H1 (cell line): ENCODE results near the gene AANAT. TPM values are rescaled to one million over a fixed set of nuclear protein-coding genes. Genes with fewer than 3 reads are reported as not detected.
A peak's percentile ranks its signal among the peaks of the same experiment; 100 is the strongest.

Experiments used
- CTCF ChIA-PET: fragments of 300-600 bp; sonication (Branson Sonifier 250); formaldehyde crosslinking; loops from one replicate; lab custom pipeline; 2021; ENCODE audit not compliant: partially characterized antibody; lab: Charles Lee
- POLR2A ChIA-PET: fragments of 300-600 bp; sonication (Branson Sonifier 250); formaldehyde crosslinking; loops from one replicate; lab custom pipeline; 2021; ENCODE audit warnings: inconsistent platforms; ENCODE audit not compliant: partially characterized antibody; lab: Charles Lee
- DNase-seq, 2 experiments: peaks; one replicate each; pipeline versions ENCODE4 v3.0.0 to v3.0.0-alpha.2; 2010 to 2022; ENCODE audit warnings: low spot score in 2 of 2, low read depth in 1 of 2, mixed read lengths in 1 of 2
- FAIRE-seq: peaks from 2 replicates; lab custom pipeline; 2011; peaks lifted over from hg19 to GRCh38; lab: Jason Lieb, UNC
- H2AFZ ChIP-seq: 2 replicates; pipeline ENCODE4 v1.8.1; 2012; ENCODE audit warnings: low read length, inconsistent platforms
- H2AK5ac ChIP-seq: 2 replicates; pipeline ENCODE4 v1.6.1; 2013; ENCODE audit warnings: low read depth, low read length
- H2BK120ac ChIP-seq: replicated peaks from 2 replicates; pipeline ENCODE3; 2013; ENCODE audit warnings: low read depth, low read length, inconsistent platforms
- H2BK12ac ChIP-seq: 2 replicates; pipeline ENCODE4 v1.6.1; 2013; ENCODE audit warnings: low read depth, low read length
- H2BK15ac ChIP-seq: 2 replicates; pipeline ENCODE4 v1.6.1; 2013; ENCODE audit warnings: low read length
- H2BK20ac ChIP-seq: 2 replicates; pipeline ENCODE4 v1.6.1; 2013; ENCODE audit warnings: low read length
- H2BK5ac ChIP-seq: 2 replicates; pipeline ENCODE4 v1.6.1; 2013; ENCODE audit warnings: low read depth, low read length
- H3K14ac ChIP-seq: 2 replicates; pipeline ENCODE4 v1.6.1; 2013; ENCODE audit warnings: inconsistent platforms; ENCODE audit not compliant: insufficient read length
- H3K18ac ChIP-seq: 2 replicates; pipeline ENCODE4 v1.6.1; 2013; ENCODE audit warnings: low read length; ENCODE audit errors: extremely low read depth
- H3K23ac ChIP-seq: 2 replicates; pipeline ENCODE4 v1.6.1; 2013; ENCODE audit warnings: inconsistent platforms; ENCODE audit not compliant: insufficient read length
- H3K23me2 ChIP-seq: 2 replicates; pipeline ENCODE4 v1.6.1; 2013; ENCODE audit warnings: low read depth, low read length
- H3K27ac ChIP-seq: 2 replicates; pipeline ENCODE4 v1.6.1; 2011; ENCODE audit warnings: low read depth, low read length, inconsistent platforms
- H3K27me3 ChIP-seq, 4 experiments: replicated peaks in 1 of 4; 1 replicate in 1 of 4; 2 replicates in 3 of 4; pipeline versions ENCODE4 v1.6.1 to v1.8.1; 2011 to 2013; ENCODE audit warnings: low read length in 3 of 4, mild to moderate bottlenecking in 3 of 4, inconsistent platforms in 2 of 4, mixed read lengths in 2 of 4, moderate library complexity in 1 of 4; ENCODE audit not compliant: control insufficient read depth in 3 of 4, insufficient read depth in 3 of 4; ENCODE audit errors: extremely low read depth in 1 of 4
- H3K36me3 ChIP-seq, 4 experiments: 2 replicates each; pipeline versions ENCODE4 v1.6.1 to v1.8.1; 2011 to 2013; ENCODE audit warnings: mild to moderate bottlenecking in 4 of 4, low read length in 3 of 4, moderate library complexity in 2 of 4, control low read depth in 1 of 4, inconsistent platforms in 1 of 4; ENCODE audit not compliant: insufficient read depth in 4 of 4, control insufficient read depth in 2 of 4
- H3K4ac ChIP-seq: replicated peaks from 2 replicates; pipeline ENCODE3; 2013; ENCODE audit warnings: low read length, low read depth, mixed read lengths, inconsistent platforms; ENCODE audit not compliant: insufficient read length
- H3K4me1 ChIP-seq, 4 experiments: replicated peaks in 1 of 4; 1 replicate in 1 of 4; 2 replicates in 3 of 4; pipeline versions ENCODE4 v1.6.1 to v1.8.1; 2011 to 2013; ENCODE audit warnings: low read length in 3 of 4, inconsistent platforms in 2 of 4, mixed read lengths in 1 of 4; ENCODE audit not compliant: insufficient read depth in 4 of 4, control insufficient read depth in 3 of 4
- H3K4me2 ChIP-seq, 2 experiments: 2 replicates each; pipeline versions ENCODE4 v1.6.1 to v1.8.1; 2011 to 2013; ENCODE audit warnings: low read depth in 2 of 2, low read length in 2 of 2, control low read depth in 1 of 2, inconsistent platforms in 1 of 2, mild to moderate bottlenecking in 1 of 2; ENCODE audit not compliant: insufficient read depth in 1 of 2
- H3K4me3 ChIP-seq, 4 experiments: fragments of 200-600, 300-600 bp in 1 of 4; sonication (generic), shearing (Covaris generic), sonication (Bioruptor Twin) in 1 of 4; 2 replicates each; pipeline versions ENCODE4 v1.5.1 to v1.8.1; 2011 to 2016; ENCODE audit warnings: low read length in 4 of 4, low read depth in 3 of 4, control low read depth in 2 of 4, inconsistent platforms in 2 of 4, mild to moderate bottlenecking in 2 of 4, mixed read lengths in 1 of 4, moderate library complexity in 1 of 4; ENCODE audit not compliant: insufficient read depth in 2 of 4; ENCODE audit errors: extremely low read depth in 1 of 4
- H3K56ac ChIP-seq: replicated peaks from 2 replicates; pipeline ENCODE3; 2013; ENCODE audit warnings: low read depth, mild to moderate bottlenecking, mixed read lengths, low read length, inconsistent platforms; ENCODE audit not compliant: insufficient read length
- H3K79me1 ChIP-seq: 2 replicates; pipeline ENCODE4 v1.6.1; 2013; ENCODE audit warnings: low read depth, low read length, control low read depth
- H3K79me2 ChIP-seq, 2 experiments: 2 replicates each; pipeline versions ENCODE4 v1.6.1 to v1.8.1; 2012 to 2013; ENCODE audit warnings: low read length in 2 of 2, mild to moderate bottlenecking in 2 of 2, inconsistent platforms in 1 of 2; ENCODE audit not compliant: insufficient read depth in 2 of 2, control insufficient read depth in 1 of 2
- H3K9ac ChIP-seq, 4 experiments: replicated peaks in 1 of 4; 1 replicate in 1 of 4; 2 replicates in 3 of 4; pipeline versions ENCODE4 v1.6.1 to v1.8.1; 2011 to 2013; ENCODE audit warnings: low read depth in 3 of 4, low read length in 3 of 4, control low read depth in 2 of 4, mild to moderate bottlenecking in 2 of 4, moderate library complexity in 2 of 4, inconsistent platforms in 1 of 4; ENCODE audit errors: extremely low read depth in 1 of 4
- H3K9me3 ChIP-seq, 2 experiments: 2 replicates each; pipeline versions ENCODE4 v1.6.1 to v1.8.1; 2012 to 2013; ENCODE audit warnings: mild to moderate bottlenecking in 2 of 2, moderate library complexity in 2 of 2, control low read depth in 1 of 2, inconsistent platforms in 1 of 2, low read depth in 1 of 2, low read length in 1 of 2, mixed read lengths in 1 of 2; ENCODE audit not compliant: insufficient read depth in 2 of 2
- H4K20me1 ChIP-seq, 2 experiments: replicated peaks in 1 of 2; 2 replicates each; pipeline versions ENCODE3 to v1.8.1; 2011 to 2013; ENCODE audit warnings: inconsistent platforms in 2 of 2, low read length in 2 of 2, mild to moderate bottlenecking in 1 of 2; ENCODE audit not compliant: insufficient read depth in 2 of 2, control insufficient read depth in 1 of 2
- H4K5ac ChIP-seq: 2 replicates; pipeline ENCODE4 v1.6.1; 2013; ENCODE audit warnings: low read length, low read depth, mixed read lengths, inconsistent platforms; ENCODE audit not compliant: insufficient read length
- H4K8ac ChIP-seq: 2 replicates; pipeline ENCODE4 v1.8.0; 2013; ENCODE audit warnings: mild to moderate bottlenecking, moderate library complexity, low read length, inconsistent platforms; ENCODE audit not compliant: insufficient read depth; ENCODE audit errors: extremely low read depth
- H4K91ac ChIP-seq: replicated peaks from 2 replicates; pipeline ENCODE3; 2013; ENCODE audit warnings: low read length, mixed read lengths, inconsistent platforms; ENCODE audit not compliant: insufficient read length
- CBX8 ChIP-seq: fragments of 300-800, 300-1000 bp; sonication (generic); IDR thresholded peaks from 2 replicates; pipeline ENCODE4 v1.7.1; 2016; ENCODE audit warnings: low read depth, low read length, borderline replicate concordance
- CTBP2 ChIP-seq: IDR thresholded peaks from 2 replicates; pipeline ENCODE4 v1.7.0; 2011; ENCODE audit warnings: borderline replicate concordance, mild to moderate bottlenecking, moderate library complexity, mixed read lengths, low read length; ENCODE audit not compliant: insufficient read depth, insufficient read length
- JUND ChIP-seq: IDR thresholded peaks from 2 replicates; pipeline ENCODE4 v1.6.1; 2011; ENCODE audit warnings: mild to moderate bottlenecking, improper control_type of control experiment, low read length
- MAFK ChIP-seq: IDR thresholded peaks from 2 replicates; pipeline ENCODE4 v1.6.1; 2012; ENCODE audit warnings: low read depth, mild to moderate bottlenecking, improper control_type of control experiment, low read length
- POLR2A ChIP-seq, 2 experiments: IDR thresholded peaks; 1 replicate in 1 of 2; 2 replicates in 1 of 2; pipeline ENCODE4 v1.6.1; 2011; ENCODE audit warnings: low read depth in 2 of 2, low read length in 2 of 2, mild to moderate bottlenecking in 2 of 2; ENCODE audit errors: control extremely low read depth in 1 of 2
- SAP30 ChIP-seq: fragments of 300-600 bp; sonication (generic); IDR thresholded peaks from 2 replicates; pipeline ENCODE4 v1.7.1; 2012; ENCODE audit warnings: low read length, moderate library complexity, mild to moderate bottlenecking, inconsistent platforms; ENCODE audit not compliant: insufficient read depth, insufficient replicate concordance
- SRF ChIP-seq: IDR thresholded peaks from 2 replicates; pipeline ENCODE4 v1.6.1; 2011; ENCODE audit warnings: mild to moderate bottlenecking, low read depth, low read length, moderate library complexity
- TAF7 ChIP-seq: optimal IDR thresholded peaks from 2 replicates; pipeline ENCODE3; 2011; ENCODE audit warnings: low read depth, mild to moderate bottlenecking, inconsistent platforms, low read length, moderate library complexity, borderline replicate concordance
- TEAD4 ChIP-seq: IDR thresholded peaks from 2 replicates; pipeline ENCODE4 v1.6.1; 2012; ENCODE audit warnings: low read depth, low read length, inconsistent platforms, mixed read lengths
- YY1 ChIP-seq: IDR thresholded peaks from 2 replicates; pipeline ENCODE4 v1.6.1; 2011; ENCODE audit warnings: low read depth, mild to moderate bottlenecking, low read length
- ZNF274 ChIP-seq: IDR thresholded peaks from 2 replicates; pipeline ENCODE4 v1.7.0; 2012; ENCODE audit warnings: low read length, borderline replicate concordance; ENCODE audit errors: extremely low read depth
- WGBS, 2 experiments: shearing (Covaris generic) in 1 of 2; methylation state at CpG; one replicate each; pipeline versions ENCODE4 v1.1.6 to v1.1.7; 2013 to 2015; ENCODE audit warnings: low lambda C conversion rate in 2 of 2, mixed read lengths in 2 of 2, inconsistent platforms in 1 of 2, low coverage in 1 of 2, missing lambda C conversion rate in 1 of 2; ENCODE audit not compliant: insufficient replicate concordance in 2 of 2, insufficient coverage in 1 of 2, insufficient read length in 1 of 2; ENCODE audit errors: extremely low coverage in 1 of 2, missing lambda C conversion rate in 1 of 2; 5-methylcytosine and 5-hydroxymethylcytosine counted together
- polyA plus RNA-seq, 7 experiments: library from polyadenylated mRNA; depleted of rRNA in 3 of 7; stranded (reverse) in 5 of 7; unstranded in 2 of 7; fragments of >200 nt in 5 of 7; fragments of 200-250 nt in 2 of 7; gene quantifications; 1 replicate in 5 of 7; 2 replicates in 1 of 7; 4 replicates in 1 of 7; pipeline versions ENCODE4 v1.2.1 to v1.2.3, GENCODE V29; 2011 to 2013; ENCODE audit warnings: missing spikeins in 2 of 7, mixed read lengths in 2 of 7
- total RNA-seq: library from RNA; stranded (reverse); fragmentation: NEBNext Ultra II Directional; extraction: Animal tissue kit (Norgen Biotek cat#: 25700); gene quantifications from 2 replicates; pipeline ENCODE4 v1.2.1, GENCODE V29; 2021

The AANAT gene
- total and polyA plus RNA-seq, 2 of the 8 experiments (the other 6 are each of a cell fraction or from before 2014, with no cell fraction given): 0.53 TPM; not detected in 1

- Histone ChIP-seq H3K27ac (no peak overlapping the region), H2BK15ac (peak overlapping the region; percentile 100; the same call in 1 of the 2 replicates), H3K14ac (no peak overlapping the region), H4K5ac (no peak overlapping the region), H3K79me2 (no peaks in the 10 kb centered on the region), H2AFZ (peak overlapping the region; percentile 97), H3K4ac (peak overlapping the region; percentile 16), H4K8ac (0 out of 2 replicates have a peak overlapping the region, but pooled peaks have one; percentile 7), H4K91ac (peak overlapping the region; percentile 93), H3K56ac (no peak overlapping the region), H4K20me1 (no peaks in the 10 kb centered on the region), H2BK120ac (peak overlapping the region; percentile 65), H3K4me3 (peak overlapping the region in 1 of 4 experiments; percentile 40; a peak in 2 of 8 replicates), H2BK5ac (peak overlapping the region; percentile 63; the same call in 1 of the 2 replicates), H2AK5ac (no peak overlapping the region), H3K9me3 (no peaks in the 10 kb centered on the region), H3K27me3 (peaks cover 0 to 6% (median 4%) of the 10 kb centered on the region in 4 experiments; a peak in 5 of 7 replicates), H3K23ac (no peak overlapping the region), H3K79me1 (no peaks in the 10 kb centered on the region), H3K9ac (no peak overlapping the region), H2BK12ac (peak overlapping the region; percentile 91; the same call in 1 of the 2 replicates), H3K4me2 (peak overlapping the region in 1 of 2 experiments; percentile 36; a peak in 1 of 4 replicates), H3K4me1 (peaks cover 4 to 9% (median 6%) of the 10 kb centered on the region in 4 experiments), H3K23me2 (no peaks in the 10 kb centered on the region), H3K18ac (no peak overlapping the region), H3K36me3 (no peaks in the 10 kb centered on the region), H2BK20ac (no peak overlapping the region; the same call in 1 of the 2 replicates)
- ChIA-PET POLR2A (interaction anchor here (1.3 kb wide), 1 partner anchor 60 kb away, joined by 3 read pairs; no protein-coding TSS in a partner anchor), CTCF (interaction anchor here (0.6 to 20.2 kb wide), 37 partner anchors 8 to 901 kb away, joined by 3 to 446 read pairs (median 6); partner anchors contain the start of gene AANAT)
- FAIRE-seq (no peak), DNase-seq (peak; percentile 56 to 99)
- 33% methylated on average over 24 of the region's 24 CpGs; no CpG with 5 or more reads in 1 of the 2 experiments for WGBS, 2 experiments
- TF ChIP-seq CTBP2 (no peak), SAP30 (no peak), POLR2A (IDR thresholded peaks at IDR 0.05; ENCODE audit: control extremely low read depth in 1 of 2, low read depth in 2 of 2, low read length in 2 of 2) (no peak), JUND (no peak), TAF7 (no peak), ZNF274 (no peak), MAFK (no peak), TEAD4 (no peak), SRF (no peak), YY1 (peak; percentile 28; the same call in 1 of the 2 replicates), CBX8 (no peak)
Measured at GRCh38 chr17:76506408-76507345, 39.3 kb downstream of the AANAT start.
